ENCODE data around the gene LRP2BP. TPM values are rescaled to one million over a fixed set of nuclear protein-coding genes. Genes with fewer than 3 reads are reported as not detected.

The LRP2BP gene
- total RNA-seq, 4 donors from 2014 or later: 0.81 to 4.4 (median 1.5) TPM

DNA sequence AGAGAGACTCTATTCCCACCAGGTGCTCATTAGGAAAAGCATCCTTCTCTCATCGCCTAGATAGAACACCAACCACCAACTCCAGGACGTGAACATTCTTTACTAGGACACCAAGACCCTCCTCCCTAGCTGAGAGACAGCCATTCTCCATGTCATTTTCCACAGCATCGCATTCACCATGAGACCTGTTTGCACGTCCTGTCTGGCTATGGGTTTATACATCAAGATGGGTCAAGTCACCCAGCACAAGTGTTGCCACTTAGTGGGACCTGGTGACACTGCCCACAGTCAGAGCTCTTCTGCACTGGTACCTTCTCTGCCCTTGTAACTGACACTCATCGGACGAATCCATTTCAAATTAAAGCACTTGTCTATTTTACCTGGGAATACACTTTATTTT is 17.5 kb downstream of the LRP2BP start:
- Histone ChIP-seq H3K27ac (no peak overlapping the region), H3K4me3 (no peak overlapping the region), H3K27me3 (no peaks in the 10 kb centered on the region), H3K4me1 (no peaks in the 10 kb centered on the region), H3K9me3 (no peaks in the 10 kb centered on the region), H3K36me3 (peaks cover 0 to 3% of the 10 kb centered on the region in 2 donors)
- ATAC-seq: no peak
- TF ChIP-seq EP300 (IDR thresholded peaks at IDR 0.05) (no peak), CTCF (IDR thresholded peaks at IDR 0.05) (no peak), POLR2AphosphoS5 (IDR thresholded peaks at IDR 0.05) (no peak), POLR2A (IDR thresholded peaks at IDR 0.05) (no peak)
- WGBS, 2 donors (ENCODE audit: low coverage in 1 of 2): 77 to 83% methylated on average over 5 to 6 of the region's 6 CpGs

GRCh38 chr4:185374573-185374972 is 21.2 kb downstream of the LRP2BP start:
- no peak for ATAC-seq
- Histone ChIP-seq H3K9me3 (no peaks in the 10 kb centered on the region), H3K36me3 (peaks cover 0 to 34% of the 10 kb centered on the region in 2 donors), H3K27me3 (no peaks in the 10 kb centered on the region), H3K4me1 (no peaks in the 10 kb centered on the region), H3K27ac (no peak overlapping the region), H3K4me3 (no peak overlapping the region)
- TF ChIP-seq CTCF (IDR thresholded peaks at IDR 0.05) (no peak), EP300 (IDR thresholded peaks at IDR 0.05) (no peak), POLR2AphosphoS5 (IDR thresholded peaks at IDR 0.05) (no peak), POLR2A (IDR thresholded peaks at IDR 0.05) (no peak)
- WGBS, 2 donors (ENCODE audit: low coverage in 1 of 2): 72 to 76% methylated on average over 5 to 6 of the region's 6 CpGs

GRCh38 chr4:185374027-185374426 is 21.7 kb downstream of the LRP2BP start:
- Histone ChIP-seq H3K27me3 (no peaks in the 10 kb centered on the region), H3K27ac (no peak overlapping the region), H3K36me3 (peaks cover 0 to 35% of the 10 kb centered on the region in 2 donors), H3K4me1 (no peaks in the 10 kb centered on the region), H3K9me3 (no peaks in the 10 kb centered on the region), H3K4me3 (no peak overlapping the region)
- no peak for TF ChIP-seq EP300 (IDR thresholded peaks at IDR 0.05)
- TF ChIP-seq POLR2A (IDR thresholded peaks at IDR 0.05): no peak
- no peak for TF ChIP-seq CTCF (IDR thresholded peaks at IDR 0.05)
- TF ChIP-seq POLR2AphosphoS5 (IDR thresholded peaks at IDR 0.05): no peak
- WGBS, 2 donors (ENCODE audit: low coverage in 1 of 2): 85 to 96% methylated on average over 3 to 7 of the region's 7 CpGs
- no peak for ATAC-seq

DNA sequence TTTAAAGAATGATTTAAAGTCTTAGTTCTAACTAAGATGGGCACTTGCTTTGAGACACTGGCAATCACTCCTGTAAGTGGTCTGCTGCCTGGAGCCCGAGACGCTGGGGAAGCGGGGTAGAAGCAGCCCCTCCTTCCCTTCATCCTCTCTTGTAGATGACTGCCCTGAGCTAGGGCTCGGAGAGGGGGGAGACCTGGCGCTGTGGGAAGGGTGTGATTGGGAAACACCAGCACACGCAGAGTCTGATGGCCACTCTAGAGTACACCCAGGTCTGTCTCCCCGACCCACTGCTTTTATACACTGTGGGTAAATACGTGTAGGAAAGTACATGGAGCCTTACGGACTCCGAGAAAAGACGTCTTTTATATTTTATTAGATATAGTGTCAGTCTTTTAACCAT is 24.0 kb downstream of the LRP2BP start:
- TF ChIP-seq CTCF (IDR thresholded peaks at IDR 0.05) (no peak), POLR2AphosphoS5 (IDR thresholded peaks at IDR 0.05) (no peak)
- peaks cover 0 to 41% of the 10 kb centered on the region in 2 donors for H3K36me3 ChIP-seq
- no peak overlapping the region for H3K27ac ChIP-seq
- ATAC-seq: no peak
- H3K4me1 ChIP-seq: no peaks in the 10 kb centered on the region
- no peak overlapping the region for H3K4me3 ChIP-seq
- WGBS, 2 donors (ENCODE audit: low coverage in 1 of 2): 91 to 93% methylated on average over 4 to 10 of the region's 11 CpGs
- no peaks in the 10 kb centered on the region for H3K27me3 ChIP-seq
- H3K9me3 ChIP-seq: no peaks in the 10 kb centered on the region

DNA sequence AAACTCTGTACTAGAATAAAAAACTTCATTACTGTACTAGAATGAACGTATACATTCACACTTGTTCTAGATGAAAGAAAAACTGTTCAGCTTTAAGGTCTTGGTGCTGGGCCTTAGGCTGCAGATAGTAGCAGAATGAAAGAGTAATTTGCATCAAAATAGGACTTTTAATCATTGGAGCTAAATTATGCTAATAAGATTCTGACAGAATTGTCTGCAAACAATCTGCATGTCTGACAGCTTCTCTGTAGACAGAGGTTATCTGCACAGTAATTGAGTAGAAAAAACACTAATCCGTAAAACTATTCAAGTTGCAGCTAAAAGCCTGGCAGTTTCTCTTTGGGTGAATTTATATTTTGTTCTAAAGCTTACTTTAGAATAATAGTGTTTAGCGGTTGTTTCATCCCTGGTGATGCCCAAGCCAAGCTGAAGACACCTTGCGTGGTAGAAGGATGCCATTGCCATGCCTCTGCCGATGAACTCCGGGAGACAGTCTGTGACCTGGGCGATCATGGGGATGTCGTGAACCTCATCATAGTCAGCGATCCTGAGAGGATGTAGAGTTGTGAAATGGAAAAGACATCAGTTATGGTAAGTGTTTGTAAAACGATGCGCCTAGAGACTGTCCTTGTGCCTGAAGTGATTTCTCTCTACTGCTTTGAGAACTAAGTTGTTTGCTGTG is 25.3 kb downstream of the LRP2BP start:
- no peaks in the 10 kb centered on the region for H3K27me3 ChIP-seq
- no peak for ATAC-seq
- 93 to 96% methylated on average over 4 to 11 of the region's 11 CpGs for WGBS, 2 donors (ENCODE audit: low coverage in 1 of 2)

More for the DNA sequence above, 25.3 kb downstream of the LRP2BP start:
- Histone ChIP-seq H3K36me3 (peaks cover 0 to 41% of the 10 kb centered on the region in 2 donors), H3K27ac (no peak overlapping the region), H3K4me3 (no peak overlapping the region), H3K9me3 (no peaks in the 10 kb centered on the region), H3K4me1 (no peaks in the 10 kb centered on the region)
- TF ChIP-seq POLR2A (IDR thresholded peaks at IDR 0.05) (no peak), POLR2AphosphoS5 (IDR thresholded peaks at IDR 0.05) (no peak), CTCF (IDR thresholded peaks at IDR 0.05) (no peak), EP300 (IDR thresholded peaks at IDR 0.05) (no peak)

Data from gastroesophageal sphincter (tissue), 4 donors.